Esophagus squamous epithelium (tissue), 5 donors: ENCODE measurements around the gene SHC1. TPM values are rescaled to one million over a fixed set of nuclear protein-coding genes. Genes with fewer than 3 reads are reported as not detected.
A peak's percentile ranks its signal among the peaks of the same experiment; 100 is the strongest.

Experiments
- DNase-seq: peaks from one replicate; lab custom pipeline; 2025; lab: John Stamatoyannopoulos, UW
- H3K27ac ChIP-seq, 4 donors: fragments of 200-600 bp; sonication (generic); one replicate each; pipeline ENCODE4 v1.5.1; 2016 to 2019; ENCODE audit warnings: mild to moderate bottlenecking in 1 of 4
- H3K27me3 ChIP-seq, 4 donors: fragments of 200-600 bp; sonication (generic); 1 replicate in 3 of 4; 2 replicates in 1 of 4; pipeline versions ENCODE4 v1.5.1 to v1.6.0; 2017 to 2021; ENCODE audit warnings: antibody characterized with exemption in 1 of 4
- H3K36me3 ChIP-seq, 3 donors: fragments of 200-600 bp; sonication (generic); one replicate each; pipeline ENCODE4 v1.5.1; 2016 to 2019
- H3K4me1 ChIP-seq, 3 donors: fragments of 200-600 bp; sonication (generic); one replicate each; pipeline ENCODE4 v1.5.1; 2017 to 2019
- H3K4me3 ChIP-seq, 4 donors: fragments of 200-600 bp; sonication (generic); 1 replicate in 3 of 4; 2 replicates in 1 of 4; pipeline ENCODE4 v1.5.1; 2016 to 2019; ENCODE audit warnings: mild to moderate bottlenecking in 2 of 4, moderate library complexity in 1 of 4
- H3K9me3 ChIP-seq, 3 donors: fragments of 200-600 bp; sonication (generic); one replicate each; pipeline ENCODE4 v1.5.1; 2016 to 2019
- POLR2A ChIP-seq, 4 donors: fragments of 450-650 bp; IDR thresholded peaks; one replicate each; pipeline ENCODE4 v1.6.1; 2017; ENCODE audit warnings: antibody characterized with exemption in 4 of 4, mild to moderate bottlenecking in 4 of 4, moderate library complexity in 3 of 4
- WGBS, 2 donors: methylation state at CpG; one replicate each; pipeline ENCODE4 v1.1.5; 2018; 5-methylcytosine and 5-hydroxymethylcytosine counted together
- intact Hi-C: fragments of 100-400 bp; cut with DNase I; formaldehyde crosslinking; loops from one replicate; pipeline ENCODE4 v1.15.0; 2022
- total RNA-seq, 4 donors: library from RNA; depleted of rRNA; stranded (reverse); fragments of >200 nt; gene quantifications; one replicate each; pipeline ENCODE4 v1.1.0, GENCODE V29; 2016
- TF ChIP-seq, protein P1 (sequence below), 6 experiments: fragments of 450-650 bp in 4 of 6; fragments of 200-600 bp in 2 of 6; sonication (generic) in 2 of 6; IDR thresholded peaks; one replicate each; pipeline ENCODE4 v1.5.1; 2016 to 2019; ENCODE audit warnings: antibody characterized with exemption in 6 of 6, mild to moderate bottlenecking in 4 of 6, moderate library complexity in 4 of 6
- donor health status: DM: yes; HTN: yes; CAD: no.

Gene SHC1
- total RNA-seq, 4 donors from 2014 or later = 37.6 to 80.9 (median 65.8) TPM

DNA sequence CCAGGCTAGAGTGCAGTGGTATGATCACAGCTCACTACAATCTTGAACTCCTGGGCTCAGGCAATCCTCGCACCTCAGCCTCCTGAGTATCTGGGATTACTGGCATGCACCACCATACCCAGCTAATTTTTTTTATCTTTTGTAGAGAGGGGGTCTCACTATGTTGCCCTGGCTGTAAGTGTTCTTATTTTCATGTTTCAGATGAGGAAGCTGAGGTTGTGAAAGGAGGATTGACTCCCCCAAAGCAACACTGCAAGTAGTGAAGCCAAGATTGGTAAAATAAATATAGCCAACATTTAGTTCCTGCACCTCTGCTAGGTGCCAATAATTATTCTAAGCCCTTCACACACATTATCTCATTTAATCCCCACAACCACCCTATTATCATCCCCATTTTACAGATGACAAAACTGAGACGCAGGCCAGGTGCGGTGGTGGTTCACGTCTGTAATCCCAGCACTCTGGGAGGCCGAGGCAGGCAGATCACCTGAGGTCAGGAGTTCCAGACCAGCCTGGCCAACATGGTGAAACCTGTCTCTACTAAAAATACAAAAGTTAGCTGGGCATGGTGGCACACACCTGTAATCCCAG, 36.1 kb downstream of the SHC1 start:
- no peaks in the 10 kb centered on the region for H3K9me3 ChIP-seq
- no peak for DNase-seq
- H3K4me1 ChIP-seq = peaks cover 24 to 56% (median 26%) of the 10 kb centered on the region in 3 donors
- WGBS, 2 donors = 88 to 100% methylated on average over 2 to 4 of the region's 5 CpGs
- H3K27ac ChIP-seq = no peak overlapping the region
- intact Hi-C loops = no loop called here
- peaks cover 0 to 22% (median 9%) of the 10 kb centered on the region in 3 donors for H3K36me3 ChIP-seq
- TF ChIP-seq, protein P1, sequence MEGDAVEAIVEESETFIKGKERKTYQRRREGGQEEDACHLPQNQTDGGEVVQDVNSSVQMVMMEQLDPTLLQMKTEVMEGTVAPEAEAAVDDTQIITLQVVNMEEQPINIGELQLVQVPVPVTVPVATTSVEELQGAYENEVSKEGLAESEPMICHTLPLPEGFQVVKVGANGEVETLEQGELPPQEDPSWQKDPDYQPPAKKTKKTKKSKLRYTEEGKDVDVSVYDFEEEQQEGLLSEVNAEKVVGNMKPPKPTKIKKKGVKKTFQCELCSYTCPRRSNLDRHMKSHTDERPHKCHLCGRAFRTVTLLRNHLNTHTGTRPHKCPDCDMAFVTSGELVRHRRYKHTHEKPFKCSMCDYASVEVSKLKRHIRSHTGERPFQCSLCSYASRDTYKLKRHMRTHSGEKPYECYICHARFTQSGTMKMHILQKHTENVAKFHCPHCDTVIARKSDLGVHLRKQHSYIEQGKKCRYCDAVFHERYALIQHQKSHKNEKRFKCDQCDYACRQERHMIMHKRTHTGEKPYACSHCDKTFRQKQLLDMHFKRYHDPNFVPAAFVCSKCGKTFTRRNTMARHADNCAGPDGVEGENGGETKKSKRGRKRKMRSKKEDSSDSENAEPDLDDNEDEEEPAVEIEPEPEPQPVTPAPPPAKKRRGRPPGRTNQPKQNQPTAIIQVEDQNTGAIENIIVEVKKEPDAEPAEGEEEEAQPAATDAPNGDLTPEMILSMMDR (IDR thresholded peaks at IDR 0.05) = no peak
- TF ChIP-seq POLR2A (IDR thresholded peaks at IDR 0.05) = no peak
- no peak overlapping the region for H3K4me3 ChIP-seq
- no peaks in the 10 kb centered on the region for H3K27me3 ChIP-seq

DNA sequence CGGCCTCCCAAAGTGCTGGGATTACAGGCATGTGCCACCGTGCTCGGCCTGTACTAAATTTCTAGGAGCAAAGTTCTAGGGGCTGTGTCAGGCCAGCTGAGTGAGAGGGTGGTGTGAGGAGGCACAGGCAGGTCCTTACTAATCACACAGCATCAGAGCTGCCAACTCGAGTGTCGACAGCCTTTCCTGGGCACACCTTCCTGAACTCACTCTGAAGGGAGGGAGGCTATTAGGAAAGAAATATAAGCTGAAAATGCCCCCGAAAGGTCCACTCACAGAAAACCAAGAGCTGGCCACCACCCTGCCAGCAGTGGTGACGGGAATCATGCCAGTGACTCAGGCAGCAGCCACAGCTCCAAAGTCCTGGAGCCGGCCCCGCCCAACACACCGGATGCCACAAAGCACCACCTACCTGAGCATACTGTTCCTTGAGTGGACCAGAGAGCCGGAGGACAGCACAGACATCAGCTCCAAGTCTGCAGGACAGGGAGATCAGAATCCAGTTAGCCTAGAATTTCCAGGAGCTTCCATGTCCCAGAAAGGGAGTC, 38.5 kb downstream of the SHC1 start:
- H3K9me3 ChIP-seq = no peaks in the 10 kb centered on the region
- peak overlapping the region; percentile 45 to 80 (median 72) for H3K27ac ChIP-seq
- H3K27me3 ChIP-seq = no peaks in the 10 kb centered on the region
- peaks cover 9 to 36% (median 13%) of the 10 kb centered on the region in 3 donors for H3K4me1 ChIP-seq
- no peak overlapping the region for H3K4me3 ChIP-seq
- H3K36me3 ChIP-seq = peaks cover 9 to 46% (median 9%) of the 10 kb centered on the region in 3 donors
- peak in 2 of 4 donors; percentile 22 to 33 for TF ChIP-seq POLR2A (IDR thresholded peaks at IDR 0.05)
- TF ChIP-seq, protein P1 (IDR thresholded peaks at IDR 0.05) = no peak
- intact Hi-C loops = no loop called here
- 63 to 71% methylated on average over 7 to 8 of the region's 11 CpGs for WGBS, 2 donors
- no peak for DNase-seq

DNA sequence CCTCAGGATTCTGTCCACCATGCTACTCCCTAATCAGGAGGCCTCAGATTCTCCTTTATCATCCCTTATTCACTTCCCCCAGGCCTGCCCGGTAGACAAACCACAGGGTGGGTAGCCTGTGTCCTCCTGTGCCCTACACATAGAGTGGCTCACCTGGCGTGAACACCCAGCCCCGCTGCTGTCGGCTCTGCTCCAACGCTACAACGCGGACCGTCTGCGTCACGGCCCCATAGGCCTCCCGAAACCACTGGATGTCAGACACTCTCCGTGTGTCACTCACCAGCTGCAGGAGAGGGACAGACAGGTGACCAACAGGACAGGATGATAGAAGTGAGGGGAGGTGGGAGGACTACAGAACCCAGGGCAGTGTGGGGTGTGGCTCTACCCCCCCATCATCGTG, 44.3 kb downstream of the SHC1 start:
- WGBS, 2 donors = 96 to 97% methylated on average over 6 to 13 of the region's 13 CpGs
- DNase-seq = no peak
- TF ChIP-seq POLR2A (IDR thresholded peaks at IDR 0.05) = no peak
- TF ChIP-seq, protein P1 (IDR thresholded peaks at IDR 0.05) = no peak

DNA sequence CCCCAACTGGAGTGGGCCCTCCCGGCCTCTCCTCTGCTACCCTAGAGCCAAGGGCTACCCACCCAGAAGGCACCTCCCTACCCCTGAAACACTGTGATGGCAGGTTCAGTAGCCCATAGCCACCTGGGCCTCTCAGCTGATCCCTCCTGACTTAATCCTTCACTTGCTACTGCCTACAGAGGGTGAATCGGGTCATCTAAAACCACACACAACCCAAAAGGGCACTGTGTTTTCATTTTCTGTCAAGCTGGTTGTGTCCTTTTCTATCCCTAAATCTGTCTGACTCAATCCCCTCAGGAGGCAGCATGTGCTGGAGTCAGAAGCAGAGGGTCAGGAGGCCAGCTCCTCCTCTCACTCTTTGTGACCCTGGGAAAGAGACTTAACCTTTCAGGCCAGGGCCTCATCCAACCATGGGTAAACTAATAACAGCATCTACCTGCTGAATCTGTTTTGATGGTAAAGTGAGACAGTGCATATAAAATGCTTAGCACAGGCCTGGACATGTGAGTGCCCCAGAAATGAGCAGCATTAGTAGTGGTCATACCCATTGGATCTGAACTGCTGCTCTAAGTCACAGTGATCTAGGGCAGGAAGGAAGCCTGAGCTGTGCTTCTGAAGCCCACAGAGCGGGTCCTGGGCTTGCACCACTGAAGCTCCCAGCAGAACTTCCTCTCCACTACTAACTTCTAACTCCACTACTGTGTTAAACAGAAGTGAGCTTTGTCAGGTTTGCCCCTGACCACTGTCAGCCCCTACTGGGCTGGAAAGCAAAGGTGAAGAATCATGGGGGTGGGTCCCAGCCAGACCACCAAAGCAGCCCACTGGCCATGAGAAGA, 45.0 kb downstream of the SHC1 start:
- peaks cover 23 to 100% (median 29%) of the 10 kb centered on the region in 3 donors for H3K36me3 ChIP-seq
- peak overlapping the region in 1 of 4 donors; percentile 1 for H3K27ac ChIP-seq
- no peak for DNase-seq
- TF ChIP-seq POLR2A (IDR thresholded peaks at IDR 0.05) = no peak
- TF ChIP-seq, protein P1 (IDR thresholded peaks at IDR 0.05) = no peak
- H3K9me3 ChIP-seq = no peaks in the 10 kb centered on the region
- no peaks in the 10 kb centered on the region for H3K4me1 ChIP-seq
- intact Hi-C loops = no loop called here
- no peaks in the 10 kb centered on the region for H3K27me3 ChIP-seq
- 81 to 83% methylated on average over 2 to 3 of the region's 3 CpGs for WGBS, 2 donors
- H3K4me3 ChIP-seq = no peak overlapping the region

More for the DNA sequence above, 44.3 kb downstream of the SHC1 start:
- H3K9me3 ChIP-seq = no peaks in the 10 kb centered on the region
- no peaks in the 10 kb centered on the region for H3K4me1 ChIP-seq
- H3K36me3 ChIP-seq = peaks cover 26 to 100% (median 29%) of the 10 kb centered on the region in 3 donors
- intact Hi-C loops = no loop called here
- no peak overlapping the region for H3K4me3 ChIP-seq
- no peaks in the 10 kb centered on the region for H3K27me3 ChIP-seq
- H3K27ac ChIP-seq = peak overlapping the region in 1 of 4 donors; percentile 1
